Prostate gland (tissue), 2 donors: Measurements from ENCODE around the gene ANAPC1.
"Not testable (repeated sequence)": the region's sequence is repeated elsewhere in the genome, so short reads cannot be mapped to it uniquely, and the experiment has no call there.

ENCODE experiments used
- CTCF ChIP-seq, 4 experiments: fragments of 200-600 bp in 2 of 4; fragments of 450-650 bp in 2 of 4; sonication (generic) in 2 of 4; IDR thresholded peaks; 1 replicate in 3 of 4; 2 replicates in 1 of 4; pipeline ENCODE4 v1.5.1; 2016 to 2019; ENCODE audit warnings: antibody characterized with exemption in 4 of 4, mild to moderate bottlenecking in 2 of 4, moderate library complexity in 2 of 4
- POLR2A ChIP-seq: fragments of 450-650 bp; IDR thresholded peaks from one replicate; pipeline ENCODE4 v1.6.1; 2016; ENCODE audit warnings: antibody characterized with exemption, mild to moderate bottlenecking
- POLR2AphosphoS5 ChIP-seq: sonication (generic); formaldehyde crosslinking; IDR thresholded peaks from one replicate; pipeline ENCODE4 v1.6.1; 2017; ENCODE audit warnings: antibody characterized with exemption

DNA sequence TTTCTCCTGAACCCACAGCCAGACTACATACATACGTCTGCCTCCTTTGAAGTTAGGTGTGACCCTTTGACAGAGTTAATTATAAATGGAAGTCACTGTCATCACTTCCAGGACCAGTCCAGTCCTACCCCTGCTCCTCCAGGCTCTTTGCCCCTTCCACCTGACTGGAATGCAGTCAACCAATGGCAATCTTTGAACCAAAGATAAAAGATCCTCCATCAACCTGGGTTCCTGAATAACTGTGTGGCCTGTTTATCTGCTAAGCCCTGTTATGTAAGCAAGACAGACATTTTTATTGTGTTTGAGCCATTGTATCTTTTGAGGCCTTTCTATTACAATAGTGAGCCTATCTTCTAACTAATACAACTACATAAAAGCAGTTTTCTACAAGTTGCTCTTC lies 45.0 kb downstream of the ANAPC1 start:
- not testable (repeated sequence) for TF ChIP-seq POLR2AphosphoS5; CTCF (IDR thresholded peaks at IDR 0.05); POLR2A
